Upper lobe of left lung (tissue), 6 donors: Measurements from ENCODE around the gene TPM2. TPM values are rescaled to one million over a fixed set of nuclear protein-coding genes. Genes with fewer than 3 reads are reported as not detected.

Experiments
- ATAC-seq, 2 donors: fragments of 200-7000 bp; cut with Tn5 transposase; one replicate each; pipeline ENCODE4 v1.9.1; 2022; ENCODE audit warnings: mild to moderate bottlenecking in 2 of 2, moderate library complexity in 2 of 2; ENCODE audit not compliant: low FRiP score in 2 of 2
- DNase-seq, 2 donors: peaks; one replicate each; pipeline ENCODE4 v3.0.0-alpha.2; 2019 to 2020
- H3K27ac ChIP-seq, 4 donors: fragments of 200-600 bp; sonication (generic); one replicate each; pipeline ENCODE4 v1.5.1; 2016 to 2019
- H3K27me3 ChIP-seq, 4 donors: fragments of 200-600 bp; sonication (generic); one replicate each; pipeline ENCODE4 v1.5.1; 2017 to 2019
- H3K36me3 ChIP-seq, 4 donors: fragments of 200-600 bp; sonication (generic); one replicate each; pipeline ENCODE4 v1.5.1; 2016 to 2019
- H3K4me1 ChIP-seq, 4 donors: fragments of 200-600 bp; sonication (generic); one replicate each; pipeline ENCODE4 v1.5.1; 2018 to 2019
- H3K4me3 ChIP-seq, 4 donors: fragments of 200-600 bp; sonication (generic); one replicate each; pipeline ENCODE4 v1.5.1; 2017 to 2019; ENCODE audit warnings: mild to moderate bottlenecking in 2 of 4, moderate library complexity in 1 of 4
- H3K9me3 ChIP-seq, 4 donors: fragments of 200-600 bp; sonication (generic); one replicate each; pipeline ENCODE4 v1.5.1; 2018 to 2019
- CTCF ChIP-seq, 6 experiments: fragments of 450-650 bp in 4 of 6; fragments of 200-600 bp in 2 of 6; sonication (generic) in 2 of 6; IDR thresholded peaks; one replicate each; pipeline ENCODE4 v1.5.1; 2016 to 2019; ENCODE audit warnings: antibody characterized with exemption in 6 of 6
- EP300 ChIP-seq, 4 donors: sonication (generic); formaldehyde crosslinking; IDR thresholded peaks; one replicate each; pipeline ENCODE4 v1.5.1; 2017; ENCODE audit warnings: antibody characterized with exemption in 4 of 4, control low read depth in 2 of 4
- POLR2A ChIP-seq, 4 donors: fragments of 450-650 bp; IDR thresholded peaks; one replicate each; pipeline ENCODE4 v1.5.1; 2016 to 2017; ENCODE audit warnings: antibody characterized with exemption in 4 of 4, mild to moderate bottlenecking in 2 of 4
- POLR2AphosphoS5 ChIP-seq, 2 donors: sonication (generic); formaldehyde crosslinking; IDR thresholded peaks; one replicate each; pipeline ENCODE4 v1.5.1; 2017; ENCODE audit warnings: antibody characterized with exemption in 2 of 2
- WGBS, 2 donors: methylation state at CpG; one replicate each; pipeline ENCODE4 v1.1.5; 2017 to 2018; 5-methylcytosine and 5-hydroxymethylcytosine counted together
- total RNA-seq, 6 donors: library from RNA; depleted of rRNA in 4 of 6; stranded (reverse); fragments of >200 nt in 4 of 6; gene quantifications; one replicate each; pipeline versions ENCODE4 v1.1.0 to v1.2.1, GENCODE V29; 2016 to 2021
- donor health status: DM: no; HTN: no; CAD: no; lungs with moderate emphysema.
- donor health status: DM: no; HTN: yes; CAD: no; lungs with severe emphysema.

Gene TPM2
- total RNA-seq, 6 donors from 2014 or later, result 89.3 to 265 (median 214) TPM

- 27 to 43% methylated on average over 3 of the region's 3 CpGs for WGBS, 2 donors
- Histone ChIP-seq H3K27me3 (no peaks in the 10 kb centered on the region), H3K4me1 (peaks cover 46 to 56% (median 50%) of the 10 kb centered on the region in 4 donors), H3K9me3 (no peaks in the 10 kb centered on the region), H3K36me3 (peaks cover 26 to 45% (median 40%) of the 10 kb centered on the region in 4 donors), H3K4me3 (peak overlapping the region in 2 of 4 donors; percentile 63 to 85), H3K27ac (peak overlapping the region; percentile 94 to 99 (median 97))
- no peak for TF ChIP-seq EP300 (IDR thresholded peaks at IDR 0.05)
- no peak for TF ChIP-seq CTCF (IDR thresholded peaks at IDR 0.05)
- TF ChIP-seq POLR2A (IDR thresholded peaks at IDR 0.05), result no peak
- TF ChIP-seq POLR2AphosphoS5 (IDR thresholded peaks at IDR 0.05), result no peak
- ATAC-seq (no peak), DNase-seq (peak in 1 of 2 donors; percentile 60)
These were observed 37.2 kb upstream of the TPM2 start for GRCh38 chr9:35726931-35727330.

- H3K4me1 ChIP-seq, result peaks cover 40 to 47% (median 42%) of the 10 kb centered on the region in 4 donors
- no peak for DNase-seq
- no peak for ATAC-seq
- WGBS, 2 donors, result 95 to 96% methylated on average over 11 of the region's 11 CpGs
- no peaks in the 10 kb centered on the region for H3K9me3 ChIP-seq
- no peaks in the 10 kb centered on the region for H3K27me3 ChIP-seq
- H3K27ac ChIP-seq, result no peak overlapping the region
- TF ChIP-seq CTCF (IDR thresholded peaks at IDR 0.05), result no peak
- TF ChIP-seq POLR2A (IDR thresholded peaks at IDR 0.05), result no peak
- TF ChIP-seq POLR2AphosphoS5 (IDR thresholded peaks at IDR 0.05), result no peak
- TF ChIP-seq EP300 (IDR thresholded peaks at IDR 0.05), result no peak
- peaks cover 41 to 60% (median 56%) of the 10 kb centered on the region in 4 donors for H3K36me3 ChIP-seq
- no peak overlapping the region for H3K4me3 ChIP-seq
These were observed 35.6 kb upstream of the TPM2 start for GRCh38 chr9:35725362-35725761.

- WGBS, 2 donors, result 95 to 100% methylated on average over 6 to 8 of the region's 8 CpGs
These were observed 34.2 kb upstream of the TPM2 start for GRCh38 chr9:35723908-35724307.

GRCh38 chr9:35723426-35723825, 33.7 kb upstream of the TPM2 start:
- Histone ChIP-seq H3K27me3 (no peaks in the 10 kb centered on the region), H3K36me3 (peaks cover 60 to 80% (median 75%) of the 10 kb centered on the region in 4 donors), H3K4me3 (no peak overlapping the region), H3K27ac (no peak overlapping the region), H3K9me3 (no peaks in the 10 kb centered on the region), H3K4me1 (peaks cover 22 to 28% (median 23%) of the 10 kb centered on the region in 4 donors)
- no peak for ATAC-seq
- WGBS, 2 donors, result 88 to 90% methylated on average over 2 of the region's 2 CpGs
- no peak for TF ChIP-seq POLR2A (IDR thresholded peaks at IDR 0.05)
- no peak for TF ChIP-seq POLR2AphosphoS5 (IDR thresholded peaks at IDR 0.05)
- TF ChIP-seq EP300 (IDR thresholded peaks at IDR 0.05), result no peak
- TF ChIP-seq CTCF (IDR thresholded peaks at IDR 0.05), result no peak
- no peak for DNase-seq

More at GRCh38 chr9:35723908-35724307, 34.2 kb upstream of the TPM2 start:
- ATAC-seq (no peak), DNase-seq (no peak)
- TF ChIP-seq EP300 (IDR thresholded peaks at IDR 0.05) (no peak), CTCF (IDR thresholded peaks at IDR 0.05) (no peak), POLR2AphosphoS5 (IDR thresholded peaks at IDR 0.05) (no peak), POLR2A (IDR thresholded peaks at IDR 0.05) (no peak)
- Histone ChIP-seq H3K27ac (no peak overlapping the region), H3K36me3 (peaks cover 55 to 75% (median 70%) of the 10 kb centered on the region in 4 donors), H3K4me3 (no peak overlapping the region), H3K4me1 (peaks cover 27 to 33% (median 28%) of the 10 kb centered on the region in 4 donors), H3K27me3 (no peaks in the 10 kb centered on the region), H3K9me3 (no peaks in the 10 kb centered on the region)

GRCh38 chr9:35719546-35719945, 29.8 kb upstream of the TPM2 start:
- WGBS, 2 donors, result 100% methylated on average over 1 to 4 of the region's 4 CpGs
- no peaks in the 10 kb centered on the region for H3K27me3 ChIP-seq
- peaks cover 95 to 100% (median 99%) of the 10 kb centered on the region in 4 donors for H3K36me3 ChIP-seq
- ATAC-seq, result no peak
- TF ChIP-seq CTCF (IDR thresholded peaks at IDR 0.05) (no peak), EP300 (IDR thresholded peaks at IDR 0.05) (no peak), POLR2A (IDR thresholded peaks at IDR 0.05) (no peak), POLR2AphosphoS5 (IDR thresholded peaks at IDR 0.05) (no peak)
- no peaks in the 10 kb centered on the region for H3K4me1 ChIP-seq
- no peak overlapping the region for H3K4me3 ChIP-seq
- no peaks in the 10 kb centered on the region for H3K9me3 ChIP-seq
- no peak overlapping the region for H3K27ac ChIP-seq
- no peak for DNase-seq
